Thymus (tissue), 11 donors: ENCODE data around the gene LOXHD1. TPM values are rescaled to one million over a fixed set of nuclear protein-coding genes. Genes with fewer than 3 reads are reported as not detected.

Source experiments
- DNase-seq, 9 donors: peaks; one replicate each; pipeline ENCODE4 v3.0.0-alpha.2; 2013; ENCODE audit warnings: low spot score in 9 of 9, low read depth in 6 of 9, missing footprints in 1 of 9
- H3K27ac ChIP-seq, 2 donors: one replicate each; pipeline ENCODE4 v1.5.1; 2013; ENCODE audit warnings: control low read depth in 1 of 2, low read depth in 1 of 2, low read length in 1 of 2, mild to moderate bottlenecking in 1 of 2, moderate library complexity in 1 of 2
- H3K27me3 ChIP-seq, 2 donors: one replicate each; pipeline ENCODE4 v1.5.1; 2013; ENCODE audit warnings: low read length in 1 of 2; ENCODE audit not compliant: control insufficient read depth in 2 of 2, insufficient read depth in 1 of 2
- H3K36me3 ChIP-seq, 2 donors: one replicate each; pipeline ENCODE4 v1.5.1; 2013; ENCODE audit warnings: low read length in 1 of 2, mild to moderate bottlenecking in 1 of 2, moderate library complexity in 1 of 2; ENCODE audit not compliant: control insufficient read depth in 2 of 2, insufficient read depth in 2 of 2
- H3K4me1 ChIP-seq, 2 donors: one replicate each; pipeline ENCODE4 v1.5.1; 2013; ENCODE audit warnings: low read length in 2 of 2; ENCODE audit not compliant: control insufficient read depth in 2 of 2, insufficient read depth in 2 of 2
- H3K4me3 ChIP-seq, 2 donors: one replicate each; pipeline ENCODE4 v1.5.1; 2013; ENCODE audit warnings: low read length in 2 of 2, control low read depth in 1 of 2, mild to moderate bottlenecking in 1 of 2
- H3K9me3 ChIP-seq, 2 donors: one replicate each; pipeline ENCODE4 v1.5.1; 2013; ENCODE audit warnings: low read length in 1 of 2, mild to moderate bottlenecking in 1 of 2; ENCODE audit not compliant: control insufficient read depth in 2 of 2, insufficient read depth in 1 of 2
- WGBS: extraction: QIAGEN DNeasy Blood & Tissue Kit; methylation state at CpG from one replicate; pipeline ENCODE4 v1.1.7; 2013; 5-methylcytosine and 5-hydroxymethylcytosine counted together
- polyA plus RNA-seq: library from polyadenylated mRNA; stranded (reverse); fragments of 200-250 nt; gene quantifications from one replicate; pipeline ENCODE4 v1.2.3, GENCODE V29; 2013
- total RNA-seq: library from RNA; stranded (reverse); fragments of 120-200 nt; gene quantifications from one replicate; pipeline ENCODE4 v1.2.4, GENCODE V29; 2013
- donor health status: healthy.

LOXHD1 gene
- total and polyA plus RNA-seq, 2 donors: 0.09 to 0.24 TPM

DNA sequence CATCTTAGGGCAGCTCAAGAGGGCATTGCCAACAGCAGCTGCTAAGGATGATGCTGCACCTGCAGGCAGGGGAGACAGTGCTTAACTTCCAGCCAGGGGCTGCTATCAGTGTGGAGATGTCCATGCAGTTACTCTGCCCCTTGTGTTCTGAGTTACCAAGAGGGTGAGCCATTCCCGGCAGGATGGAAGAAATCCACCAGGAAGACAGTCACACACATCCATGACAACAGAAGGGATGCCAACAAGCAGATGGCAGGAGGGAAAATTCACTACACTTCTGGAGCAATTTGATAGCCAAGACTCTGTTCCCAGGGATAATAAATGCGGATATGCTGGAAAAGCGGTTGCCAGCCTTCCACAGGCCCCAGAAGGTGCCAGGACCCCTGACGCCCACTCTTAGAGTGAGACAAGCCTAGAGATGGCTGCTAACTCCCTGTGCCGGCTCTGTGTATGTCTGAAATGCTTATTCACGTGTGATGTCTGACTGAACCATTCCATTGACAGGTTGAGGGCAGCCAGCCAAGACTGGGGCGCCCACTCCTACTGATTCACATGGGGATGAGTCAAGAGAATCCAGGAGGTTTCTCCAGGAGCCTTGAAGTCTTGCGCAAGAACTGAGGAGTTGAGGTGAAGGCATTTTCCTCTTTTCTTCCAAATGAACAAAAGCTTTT lies 24.5 kb downstream of the LOXHD1 start:
- no peak for DNase-seq
- H3K4me3 ChIP-seq: no peak overlapping the region
- 96% methylated on average over 8 of the region's 8 CpGs for WGBS
- H3K27ac ChIP-seq: no peak overlapping the region
- no peaks in the 10 kb centered on the region for H3K27me3 ChIP-seq
- H3K9me3 ChIP-seq: peaks cover 0 to 5% of the 10 kb centered on the region in 2 donors
- H3K36me3 ChIP-seq: no peaks in the 10 kb centered on the region
- no peaks in the 10 kb centered on the region for H3K4me1 ChIP-seq

DNA sequence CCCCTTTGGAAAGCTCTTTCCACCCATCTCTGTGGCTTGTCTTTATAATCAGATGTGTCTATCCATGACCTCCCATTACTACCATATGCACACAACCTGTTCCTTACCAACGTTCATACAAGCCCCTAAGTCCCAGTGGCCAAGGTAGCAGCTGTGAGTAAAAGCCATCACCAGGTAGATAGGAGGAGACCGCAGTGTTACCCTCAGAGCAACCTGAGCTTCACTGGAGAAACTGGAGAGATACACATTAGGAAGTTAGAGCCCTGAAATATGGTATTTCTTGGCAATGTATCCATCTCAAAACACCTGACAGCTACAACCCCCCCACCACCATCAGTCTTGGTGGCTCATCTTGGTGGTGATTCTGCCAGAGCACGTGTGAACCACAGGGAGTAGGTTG lies 26.0 kb downstream of the LOXHD1 start:
- H3K36me3 ChIP-seq: no peaks in the 10 kb centered on the region
- no peak overlapping the region for H3K27ac ChIP-seq
- H3K4me1 ChIP-seq: no peaks in the 10 kb centered on the region
- DNase-seq: no peak
- peaks cover 0 to 5% of the 10 kb centered on the region in 2 donors for H3K9me3 ChIP-seq
- no peak overlapping the region for H3K4me3 ChIP-seq
- WGBS: 96% methylated on average over 3 of the region's 3 CpGs
- no peaks in the 10 kb centered on the region for H3K27me3 ChIP-seq

DNA sequence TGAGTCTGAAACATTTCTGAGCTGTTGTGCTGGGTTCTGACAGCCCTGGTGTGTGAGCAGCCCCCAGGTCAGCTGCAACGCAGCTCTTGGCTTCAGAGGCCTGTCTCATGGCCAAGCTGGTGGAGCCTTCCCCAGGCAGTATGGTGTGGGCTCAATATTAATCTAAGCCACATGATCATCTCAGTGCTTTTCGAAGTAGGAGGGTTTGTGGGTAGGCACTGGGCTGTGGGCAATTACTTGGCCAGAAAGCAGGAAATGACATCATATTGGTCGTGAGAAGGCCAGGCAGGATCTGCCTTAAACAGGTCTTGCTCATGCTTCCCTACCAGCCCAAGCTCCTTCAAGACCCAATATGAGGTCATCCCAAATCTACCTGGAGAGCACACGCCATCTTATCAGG lies 26.9 kb downstream of the LOXHD1 start:
- Histone ChIP-seq H3K4me1 (no peaks in the 10 kb centered on the region), H3K4me3 (no peak overlapping the region), H3K9me3 (peaks cover 0 to 5% of the 10 kb centered on the region in 2 donors), H3K27me3 (no peaks in the 10 kb centered on the region), H3K36me3 (no peaks in the 10 kb centered on the region), H3K27ac (no peak overlapping the region)
- no peak for DNase-seq
- WGBS: 71% methylated on average over 4 of the region's 4 CpGs

DNA sequence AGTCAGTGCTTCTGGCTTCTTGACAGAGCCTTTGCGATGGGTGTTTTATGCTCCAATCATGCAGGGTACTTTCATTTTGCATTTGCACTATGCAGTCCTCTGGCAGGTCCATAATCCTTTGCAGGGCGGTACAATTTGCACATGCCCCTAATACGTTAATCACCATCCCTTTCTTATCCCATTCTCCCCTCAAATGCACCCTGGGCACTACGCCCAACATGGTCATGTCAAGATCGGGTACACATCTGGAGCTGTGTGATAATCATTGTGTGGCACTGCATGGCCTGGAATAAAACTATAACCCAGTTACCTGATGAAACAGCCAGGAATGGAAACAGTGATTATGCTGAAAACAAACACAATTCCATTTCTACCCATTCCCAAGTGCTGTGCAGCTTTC lies 27.7 kb downstream of the LOXHD1 start:
- Histone ChIP-seq H3K27me3 (no peaks in the 10 kb centered on the region), H3K9me3 (peaks cover 0 to 5% of the 10 kb centered on the region in 2 donors), H3K27ac (no peak overlapping the region), H3K4me3 (no peak overlapping the region), H3K36me3 (no peaks in the 10 kb centered on the region), H3K4me1 (no peaks in the 10 kb centered on the region)
- DNase-seq: no peak
- WGBS: 98% methylated on average over 5 of the region's 5 CpGs

DNA sequence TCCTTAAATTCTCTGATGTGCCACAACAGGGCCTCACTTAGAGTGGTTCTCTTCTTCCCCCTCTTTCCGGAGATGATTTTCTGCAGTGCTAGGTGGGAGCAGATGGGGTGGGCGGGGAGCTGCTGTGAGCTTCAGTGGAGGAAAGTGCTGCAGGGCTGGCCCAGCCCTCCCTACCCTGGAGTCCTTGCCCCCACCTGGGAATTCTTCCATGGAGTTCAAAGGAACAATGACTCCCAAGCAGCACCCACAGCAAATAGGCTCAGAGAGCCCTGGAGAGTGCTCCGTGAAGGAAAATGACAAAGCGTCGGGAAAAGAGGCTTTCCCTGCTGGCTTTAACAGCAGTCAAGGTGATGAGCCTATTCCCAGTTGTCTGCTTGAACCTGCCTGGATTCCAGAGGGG lies 28.8 kb downstream of the LOXHD1 start:
- no peak for DNase-seq
- peaks cover 8% of the 10 kb centered on the region in 2 donors for H3K4me1 ChIP-seq
- H3K36me3 ChIP-seq: no peaks in the 10 kb centered on the region
- H3K9me3 ChIP-seq: peaks cover 0 to 5% of the 10 kb centered on the region in 2 donors
- H3K27me3 ChIP-seq: no peaks in the 10 kb centered on the region
- no peak overlapping the region for H3K27ac ChIP-seq
- H3K4me3 ChIP-seq: no peak overlapping the region
- WGBS: 98% methylated on average over 5 of the region's 5 CpGs

DNA sequence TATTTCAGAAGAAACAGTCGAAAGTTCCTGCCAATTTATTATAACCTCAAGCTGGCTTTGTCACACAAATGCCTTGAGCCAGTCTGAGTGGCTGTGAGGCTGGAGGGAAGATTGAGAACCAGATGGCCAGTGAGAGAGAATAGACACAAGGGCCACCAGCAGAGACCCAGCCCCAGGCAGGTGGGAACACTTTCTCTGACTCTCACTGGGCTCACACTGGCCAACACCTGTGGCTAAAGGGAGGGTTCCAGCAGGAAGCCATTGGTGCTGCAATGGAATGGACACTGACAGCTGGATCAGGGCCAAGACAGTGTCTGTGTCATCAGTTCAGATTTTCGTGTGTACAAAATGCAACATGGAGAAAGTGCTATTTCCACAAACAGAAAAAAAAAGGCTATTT lies 29.9 kb downstream of the LOXHD1 start:
- no peak for DNase-seq
- H3K27me3 ChIP-seq: no peaks in the 10 kb centered on the region
- no peaks in the 10 kb centered on the region for H3K36me3 ChIP-seq
- no peak overlapping the region for H3K27ac ChIP-seq
- no peak overlapping the region for H3K4me3 ChIP-seq
- H3K9me3 ChIP-seq: peaks cover 0 to 5% of the 10 kb centered on the region in 2 donors
- WGBS: 93% methylated on average over 2 of the region's 2 CpGs
- H3K4me1 ChIP-seq: peaks cover 8 to 11% of the 10 kb centered on the region in 2 donors

DNA sequence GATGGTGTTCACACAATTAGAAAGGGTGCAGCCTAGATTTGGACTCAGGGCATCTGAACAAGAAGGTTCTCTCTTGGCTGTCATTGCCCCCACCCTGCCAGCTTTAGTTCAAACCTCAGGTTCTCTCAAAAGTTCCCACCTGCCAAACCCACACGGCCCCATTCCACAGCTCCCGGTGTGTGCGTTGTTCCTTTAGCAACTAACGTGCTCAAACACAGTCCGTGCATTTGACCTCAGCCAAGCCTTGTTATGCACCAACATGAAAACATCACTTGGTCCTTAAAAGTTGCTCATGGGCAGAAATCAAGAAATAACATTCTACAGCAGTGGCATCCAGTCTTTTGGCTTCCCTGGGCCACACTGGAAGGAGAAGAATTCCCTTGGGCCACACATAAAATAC lies 32.0 kb downstream of the LOXHD1 start:
- Histone ChIP-seq H3K27me3 (no peaks in the 10 kb centered on the region), H3K9me3 (no peaks in the 10 kb centered on the region), H3K36me3 (no peaks in the 10 kb centered on the region), H3K4me1 (peaks cover 8 to 11% of the 10 kb centered on the region in 2 donors), H3K4me3 (no peak overlapping the region), H3K27ac (no peak overlapping the region)
- DNase-seq: no peak
- WGBS: 95% methylated on average over 5 of the region's 5 CpGs

DNA sequence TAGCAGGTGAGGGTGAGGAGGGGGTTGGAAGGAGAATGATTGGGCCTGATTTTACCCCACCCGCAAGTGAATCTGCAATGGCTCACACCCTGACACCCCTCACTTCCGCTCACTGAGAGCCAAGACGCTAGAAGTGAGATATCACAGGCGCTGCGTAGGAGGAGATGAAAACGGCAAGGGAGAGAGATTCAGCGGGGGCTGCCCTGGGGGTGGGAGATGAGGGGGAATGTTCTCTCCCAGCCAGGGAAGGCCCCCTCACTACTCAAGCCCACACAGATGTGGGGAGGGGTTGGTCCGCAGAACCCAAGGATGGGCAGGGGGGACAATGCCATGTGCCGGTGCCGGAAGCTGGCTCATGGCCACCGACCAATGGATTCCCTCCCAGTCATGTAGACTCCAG lies 32.9 kb downstream of the LOXHD1 start:
- peak overlapping the region in 1 of 2 donors; percentile 21 for H3K27ac ChIP-seq
- no peak for DNase-seq
- H3K36me3 ChIP-seq: no peaks in the 10 kb centered on the region
- WGBS: 91% methylated on average over 11 of the region's 11 CpGs
- no peak overlapping the region for H3K4me3 ChIP-seq
- peaks cover 8 to 11% of the 10 kb centered on the region in 2 donors for H3K4me1 ChIP-seq
- H3K9me3 ChIP-seq: no peaks in the 10 kb centered on the region
- H3K27me3 ChIP-seq: no peaks in the 10 kb centered on the region

DNA sequence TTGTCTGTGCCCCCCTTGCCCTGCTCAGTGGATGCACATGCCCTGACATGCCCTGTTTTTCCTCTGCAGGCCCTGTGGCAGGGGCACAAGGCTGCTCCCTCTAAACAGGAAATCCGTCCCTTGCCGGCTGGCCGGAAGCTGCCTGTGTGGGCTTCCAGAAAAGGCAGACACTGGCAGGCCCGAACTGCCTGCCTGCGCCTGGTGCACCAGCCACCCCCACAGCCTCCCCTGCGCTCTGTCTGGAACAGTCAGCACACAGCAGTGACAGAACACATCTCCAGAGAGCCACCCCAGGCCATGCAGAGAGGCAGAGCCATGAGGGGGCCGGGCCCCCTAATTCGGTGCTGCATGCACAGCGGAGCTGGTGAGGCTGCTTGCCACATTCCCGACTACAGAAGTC lies 33.5 kb downstream of the LOXHD1 start:
- Histone ChIP-seq H3K27ac (peak overlapping the region in 1 of 2 donors; percentile 22), H3K4me1 (peaks cover 8 to 11% of the 10 kb centered on the region in 2 donors), H3K27me3 (no peaks in the 10 kb centered on the region), H3K4me3 (no peak overlapping the region), H3K36me3 (no peaks in the 10 kb centered on the region), H3K9me3 (no peaks in the 10 kb centered on the region)
- DNase-seq: peak in 6 of 9 donors; percentile 13 to 51 (median 17)
- 21% methylated on average over 10 of the region's 10 CpGs for WGBS
